Fibroblast of gingiva (primary cell): ENCODE results near the gene APEH.

Experiments
- DNase-seq: peaks from one replicate; pipeline ENCODE4 v3.0.0-alpha.2; 2011; ENCODE audit warnings: low read depth

The APEH gene

GRCh38 chr3:49673715-49674496 is at the start of gene APEH:
Gene APEH, plus strand, starts transcription at chr3:49674351. Its CDS starts 51 bp downstream, at chr3:49674402.
- DNase-seq: peak; percentile 97

- DNase-seq: no peak
Observed at GRCh38 chr3:49625071-49625470, 49.1 kb upstream of the APEH start.

- no peak for DNase-seq
Observed at GRCh38 chr3:49626101-49626581, 48.0 kb upstream of the APEH start.

- DNase-seq: no peak
Observed at GRCh38 chr3:49626796-49627195, 47.4 kb upstream of the APEH start.

GRCh38 chr3:49627634-49628033 is 46.5 kb upstream of the APEH start:
- DNase-seq: no peak

GRCh38 chr3:49628249-49628648 is 45.9 kb upstream of the APEH start:
- DNase-seq: no peak

- no peak for DNase-seq
Observed at GRCh38 chr3:49629451-49629850, 44.7 kb upstream of the APEH start.

GRCh38 chr3:49629866-49630265 is 44.3 kb upstream of the APEH start:
- DNase-seq: no peak

- no peak for DNase-seq
Observed at GRCh38 chr3:49630784-49631183, 43.4 kb upstream of the APEH start.

- DNase-seq: no peak
Observed at GRCh38 chr3:49634736-49635135, 39.4 kb upstream of the APEH start.

GRCh38 chr3:49636883-49637609 is 37.1 kb upstream of the APEH start:
- DNase-seq: no peak

GRCh38 chr3:49638445-49638844 is 35.7 kb upstream of the APEH start:
- no peak for DNase-seq

- DNase-seq: no peak
Observed at GRCh38 chr3:49639551-49639950, 34.6 kb upstream of the APEH start.

- DNase-seq: no peak
Observed at GRCh38 chr3:49641292-49641691, 32.9 kb upstream of the APEH start.

GRCh38 chr3:49641921-49642707 is 32.0 kb upstream of the APEH start:
- no peak for DNase-seq

- no peak for DNase-seq
Observed at GRCh38 chr3:49642708-49643145, 31.4 kb upstream of the APEH start.

- no peak for DNase-seq
Observed at GRCh38 chr3:49644684-49645083, 29.5 kb upstream of the APEH start.

GRCh38 chr3:49646236-49646635 is 27.9 kb upstream of the APEH start:
- no peak for DNase-seq

- no peak for DNase-seq
Observed at GRCh38 chr3:49647741-49648140, 26.4 kb upstream of the APEH start.

- DNase-seq: no peak
Observed at GRCh38 chr3:49648354-49649019, 25.7 kb upstream of the APEH start.

- no peak for DNase-seq
Observed at GRCh38 chr3:49649576-49649975, 24.6 kb upstream of the APEH start.

- no peak for DNase-seq
Observed at GRCh38 chr3:49650177-49650576, 24.0 kb upstream of the APEH start.
